ENCODE results near the gene IMMP2L.

- TF ChIP-seq CTCF (conservative IDR thresholded peaks at IDR 0.05) (no peak), ZFX (IDR thresholded peaks at IDR 0.05) (no peak)
Observed at GRCh38 chr7:110673148-110673547, 889.1 kb downstream of the IMMP2L start.

All from C4-2B (cell line).